ENCODE results near the gene OST4.

The OST4 gene

DNA sequence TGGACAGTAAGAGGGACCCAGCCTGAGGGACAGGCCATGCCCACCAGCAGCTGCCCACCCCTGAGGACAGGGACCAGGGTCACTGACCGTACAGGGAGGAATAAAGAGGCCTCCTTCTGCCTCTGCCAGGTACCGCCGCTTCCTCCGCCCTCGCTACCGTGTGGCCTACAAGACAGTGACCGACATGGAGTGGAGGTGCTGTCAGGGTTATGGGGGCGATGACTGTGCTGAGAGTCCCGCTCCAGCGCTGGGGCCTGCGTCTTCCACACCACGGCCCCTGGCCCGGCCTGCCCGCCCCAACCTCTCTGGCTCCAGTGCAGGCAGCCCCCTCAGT is 9.1 kb upstream of the OST4 start:
- H3K9me2 ChIP-seq (replicated peaks; ENCODE audit: control insufficient read depth, low read length): no peaks in the 10 kb centered on the region
- no peaks in the 10 kb centered on the region for H3K36me3 ChIP-seq (ENCODE audit: control insufficient read depth, low read length)
- TF ChIP-seq EZH2phosphoT487 (IDR thresholded peaks at IDR 0.05; ENCODE audit: borderline replicate concordance, low read length): no peak
- no peak for TF ChIP-seq CTCF (IDR thresholded peaks at IDR 0.05; ENCODE audit: low read depth, low read length, poor library complexity, severe bottlenecking)
- H3K27me3 ChIP-seq (ENCODE audit: control insufficient read depth, low read length): no peaks in the 10 kb centered on the region
- H3K79me2 ChIP-seq (ENCODE audit: control insufficient read depth, low read length): no peaks in the 10 kb centered on the region
- no peaks in the 10 kb centered on the region for H4K20me1 ChIP-seq (ENCODE audit: control insufficient read depth, insufficient read depth, low read depth, low read length)
- no peak overlapping the region for H3K27ac ChIP-seq (ENCODE audit: low read depth, low read length)
- H3K4me1 ChIP-seq (ENCODE audit: control insufficient read depth, low read length): peaks cover 53% of the 10 kb centered on the region
- H3K9me3 ChIP-seq (ENCODE audit: control insufficient read depth, insufficient read depth, low read length): no peaks in the 10 kb centered on the region
- H3K4me3 ChIP-seq (ENCODE audit: low read length): peak overlapping the region; percentile 15; the same call in 1 of the 2 replicates
- H3K4me2 ChIP-seq (ENCODE audit: low read length): peak overlapping the region; percentile 93
- peaks cover 8% of the 10 kb centered on the region for H3F3A ChIP-seq (ENCODE audit: control insufficient read depth, insufficient read depth)

- no peak overlapping the region for H3K27ac ChIP-seq (ENCODE audit: low read depth, low read length)
- no peaks in the 10 kb centered on the region for H3K79me2 ChIP-seq (ENCODE audit: control insufficient read depth, low read length)
- H3K4me1 ChIP-seq (ENCODE audit: control insufficient read depth, low read length): peaks cover 54% of the 10 kb centered on the region
- no peaks in the 10 kb centered on the region for H3K27me3 ChIP-seq (ENCODE audit: control insufficient read depth, low read length)
- H3K9me2 ChIP-seq (replicated peaks; ENCODE audit: control insufficient read depth, low read length): no peaks in the 10 kb centered on the region
- TF ChIP-seq EZH2phosphoT487 (IDR thresholded peaks at IDR 0.05; ENCODE audit: borderline replicate concordance, low read length) (no peak), CTCF (IDR thresholded peaks at IDR 0.05; ENCODE audit: low read depth, low read length, poor library complexity, severe bottlenecking) (no peak)
- no peaks in the 10 kb centered on the region for H3K9me3 ChIP-seq (ENCODE audit: control insufficient read depth, insufficient read depth, low read length)
- H3F3A ChIP-seq (ENCODE audit: control insufficient read depth, insufficient read depth): peaks cover 8% of the 10 kb centered on the region
- no peaks in the 10 kb centered on the region for H4K20me1 ChIP-seq (ENCODE audit: control insufficient read depth, insufficient read depth, low read depth, low read length)
- H3K4me3 ChIP-seq (ENCODE audit: low read length): no peak overlapping the region
- H3K4me2 ChIP-seq (ENCODE audit: low read length): no peak overlapping the region
- no peaks in the 10 kb centered on the region for H3K36me3 ChIP-seq (ENCODE audit: control insufficient read depth, low read length)
Observed at GRCh38 chr2:27080140-27080469, 8.7 kb upstream of the OST4 start.

- Histone ChIP-seq H3K36me3 (ENCODE audit: control insufficient read depth, low read length) (no peaks in the 10 kb centered on the region), H3K4me1 (ENCODE audit: control insufficient read depth, low read length) (peaks cover 60% of the 10 kb centered on the region), H3F3A (ENCODE audit: control insufficient read depth, insufficient read depth) (peaks cover 8% of the 10 kb centered on the region), H3K9me2 (replicated peaks; ENCODE audit: control insufficient read depth, low read length) (no peaks in the 10 kb centered on the region), H3K27me3 (ENCODE audit: control insufficient read depth, low read length) (no peaks in the 10 kb centered on the region), H3K4me2 (ENCODE audit: low read length) (peak overlapping the region; percentile 33; the same call in 1 of the 2 replicates), H3K27ac (ENCODE audit: low read depth, low read length) (no peak overlapping the region), H3K79me2 (ENCODE audit: control insufficient read depth, low read length) (no peaks in the 10 kb centered on the region), H3K9me3 (ENCODE audit: control insufficient read depth, insufficient read depth, low read length) (no peaks in the 10 kb centered on the region), H3K4me3 (ENCODE audit: low read length) (peak overlapping the region; percentile 30; the same call in 1 of the 2 replicates), H4K20me1 (ENCODE audit: control insufficient read depth, insufficient read depth, low read depth, low read length) (no peaks in the 10 kb centered on the region)
- no peak for TF ChIP-seq CTCF (IDR thresholded peaks at IDR 0.05; ENCODE audit: low read depth, low read length, poor library complexity, severe bottlenecking)
- TF ChIP-seq EZH2phosphoT487 (IDR thresholded peaks at IDR 0.05; ENCODE audit: borderline replicate concordance, low read length): no peak
Observed at GRCh38 chr2:27079233-27080139, 8.0 kb upstream of the OST4 start.

Data from DOHH2 (cell line).